GM21526 (cell line): ENCODE results near the gene ACHE.

Experiments used
- ATAC-seq: cut with Tn5 transposase; IDR thresholded peaks from one replicate; pipeline ENCODE4 v1.9.1; 2021; ENCODE audit warnings: moderate library complexity; ENCODE audit not compliant: unreplicated experiment, low FRiP score

Gene ACHE

DNA sequence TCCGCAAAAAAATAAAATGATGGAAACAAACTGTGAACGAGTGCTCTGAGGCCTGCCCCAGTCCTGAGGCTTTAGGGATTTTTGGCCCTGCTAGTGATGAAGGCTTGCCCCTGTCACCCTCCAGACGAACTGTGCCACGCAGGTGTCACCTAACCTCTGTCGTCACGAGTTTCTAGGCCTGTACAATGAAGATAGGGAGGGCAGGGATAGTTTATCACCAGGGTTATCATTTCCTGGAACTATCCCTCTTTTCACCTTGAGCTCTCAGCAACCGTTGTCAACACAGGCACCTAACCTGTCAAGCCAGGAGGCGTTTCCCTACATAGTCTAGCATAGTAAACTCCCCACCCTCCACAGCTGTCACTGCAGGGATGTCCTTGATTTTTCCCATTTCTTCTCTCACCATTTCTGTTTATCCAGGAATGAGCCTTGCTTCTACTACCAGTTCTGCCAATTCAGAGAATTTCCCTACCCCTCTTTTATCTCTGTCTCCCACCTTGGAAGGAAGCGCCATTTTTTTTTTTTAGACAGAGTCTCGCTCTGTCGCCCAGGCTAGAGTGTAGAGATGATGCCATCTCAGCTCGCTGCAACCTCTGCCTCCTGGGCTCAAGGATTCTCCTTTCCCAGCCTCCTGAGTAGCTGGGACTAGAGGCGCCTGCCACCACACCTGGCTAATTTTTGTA is 2.2 kb upstream of the ACHE start:
- no peak for ATAC-seq

DNA sequence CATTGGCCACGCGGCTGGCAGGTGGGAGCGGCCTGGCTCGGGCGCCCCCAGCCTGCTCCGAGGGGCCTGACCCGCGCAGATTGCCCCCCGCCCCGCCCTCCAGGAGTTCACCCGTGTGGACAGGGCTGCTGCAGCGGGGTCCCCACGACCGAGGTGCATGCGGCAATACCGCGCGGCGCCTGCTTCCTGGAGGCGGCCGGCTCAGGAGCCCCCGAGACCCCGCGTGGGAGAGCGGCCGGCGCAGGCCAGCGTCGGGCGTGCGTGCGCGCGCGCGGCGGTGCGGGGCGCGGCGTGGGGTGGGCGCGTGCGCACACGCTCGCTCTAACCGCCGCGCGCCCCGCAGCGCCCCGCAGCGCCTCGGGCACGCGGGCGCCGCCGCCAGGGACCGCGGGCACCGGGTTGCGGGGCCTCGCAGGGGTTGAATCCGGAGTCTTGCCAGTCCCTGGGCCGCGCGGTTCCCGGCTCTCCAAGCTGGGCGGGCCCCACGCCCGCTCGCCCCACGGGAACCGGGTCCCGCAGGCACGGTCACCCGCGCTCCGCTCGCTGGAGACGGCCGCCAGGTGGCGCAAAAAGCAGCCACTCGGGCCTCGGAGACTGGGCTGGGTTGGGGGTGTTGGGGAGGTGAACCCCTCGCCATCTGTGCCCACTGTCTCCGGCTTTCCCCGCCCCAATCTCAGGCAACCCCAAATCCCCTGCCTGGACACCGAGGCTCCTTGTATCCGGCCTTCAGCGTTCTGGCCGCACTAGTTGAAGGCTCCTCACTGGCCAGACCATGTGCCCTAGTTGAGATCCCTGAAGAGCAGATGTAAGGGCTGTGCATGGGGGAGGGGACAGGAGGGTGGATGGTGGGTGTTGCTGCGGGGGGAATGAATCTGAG is 1.3 kb upstream of the ACHE start:
- no peak for ATAC-seq

DNA sequence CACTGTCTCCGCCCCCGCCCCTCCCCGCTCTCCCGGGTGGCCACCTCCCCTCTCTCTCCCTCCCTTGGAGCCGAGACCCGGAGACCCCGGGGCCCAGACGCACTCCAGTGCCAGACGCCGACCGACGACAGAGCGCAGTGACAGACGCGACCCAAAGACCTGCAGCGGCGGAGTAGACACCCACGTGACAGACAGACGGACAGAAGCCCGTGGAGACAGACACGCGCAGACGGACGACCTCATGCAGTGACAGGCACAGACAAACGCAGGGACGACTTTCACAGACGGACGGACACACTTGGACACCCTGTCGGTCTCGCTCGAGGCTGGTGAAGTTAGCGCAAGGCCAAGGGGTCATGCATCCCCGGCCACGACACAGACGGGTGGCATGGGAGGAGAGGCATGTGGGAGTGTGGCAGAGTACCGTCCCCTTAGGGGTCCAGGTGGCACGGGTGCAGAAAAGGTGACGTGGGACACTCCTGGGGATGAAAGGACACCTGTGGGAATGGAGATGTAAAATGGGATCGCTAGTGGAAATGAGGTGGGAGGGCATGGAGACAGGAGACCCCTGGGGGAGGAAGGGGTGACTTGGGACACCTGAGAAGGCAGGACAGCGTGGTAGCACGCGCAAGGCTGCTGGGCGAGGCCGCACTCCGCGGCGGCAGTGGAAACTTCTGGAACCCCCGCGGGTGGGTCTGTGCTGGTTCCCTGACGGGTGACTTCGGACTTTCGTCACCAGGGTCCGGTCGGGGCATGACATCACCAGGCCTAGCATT is 456 bp upstream of the ACHE start:
- ATAC-seq, result no peak

DNA sequence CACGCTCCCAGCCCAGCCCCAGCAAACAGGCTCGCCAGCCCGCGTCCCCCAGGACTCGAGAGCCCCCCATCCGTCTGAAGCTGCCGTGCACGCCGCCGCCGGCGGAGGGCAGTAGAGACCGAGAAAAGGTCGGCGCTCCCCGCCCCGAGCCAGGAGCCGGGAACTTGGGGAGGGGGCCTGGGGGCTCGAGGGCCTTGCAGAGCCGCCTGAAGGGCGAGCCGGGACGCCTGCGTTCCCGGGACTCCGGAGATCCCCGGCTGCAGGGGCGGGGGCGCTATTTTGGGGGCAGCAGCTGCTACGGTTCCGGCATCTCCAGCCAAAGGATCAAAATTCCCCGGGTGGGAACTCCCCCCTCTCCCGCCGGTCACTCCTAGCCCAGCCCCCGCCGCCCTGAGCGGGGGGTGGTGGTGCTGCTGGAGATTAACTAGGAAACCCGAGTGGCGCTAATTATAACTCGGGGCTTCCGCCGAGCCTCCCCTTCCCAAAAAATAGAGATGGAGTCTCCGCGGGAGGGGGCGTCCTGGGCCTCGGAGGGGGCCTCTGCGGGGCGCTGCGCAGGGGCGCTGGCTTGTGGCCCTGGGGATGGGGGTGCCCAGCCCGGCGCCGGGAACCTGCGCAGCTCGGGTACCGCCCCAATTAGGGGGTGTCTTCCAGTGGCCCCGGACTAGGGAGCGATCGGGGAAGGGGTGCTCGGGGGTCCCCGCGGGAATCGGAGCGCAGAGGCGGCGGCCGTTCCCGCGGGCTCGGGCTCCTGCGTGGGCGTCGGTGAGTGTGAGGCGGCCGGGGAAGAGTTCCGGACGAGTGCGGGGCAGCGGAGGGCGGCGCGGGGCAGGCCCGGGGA is 608 bp downstream of the ACHE start:
- no peak for ATAC-seq

DNA sequence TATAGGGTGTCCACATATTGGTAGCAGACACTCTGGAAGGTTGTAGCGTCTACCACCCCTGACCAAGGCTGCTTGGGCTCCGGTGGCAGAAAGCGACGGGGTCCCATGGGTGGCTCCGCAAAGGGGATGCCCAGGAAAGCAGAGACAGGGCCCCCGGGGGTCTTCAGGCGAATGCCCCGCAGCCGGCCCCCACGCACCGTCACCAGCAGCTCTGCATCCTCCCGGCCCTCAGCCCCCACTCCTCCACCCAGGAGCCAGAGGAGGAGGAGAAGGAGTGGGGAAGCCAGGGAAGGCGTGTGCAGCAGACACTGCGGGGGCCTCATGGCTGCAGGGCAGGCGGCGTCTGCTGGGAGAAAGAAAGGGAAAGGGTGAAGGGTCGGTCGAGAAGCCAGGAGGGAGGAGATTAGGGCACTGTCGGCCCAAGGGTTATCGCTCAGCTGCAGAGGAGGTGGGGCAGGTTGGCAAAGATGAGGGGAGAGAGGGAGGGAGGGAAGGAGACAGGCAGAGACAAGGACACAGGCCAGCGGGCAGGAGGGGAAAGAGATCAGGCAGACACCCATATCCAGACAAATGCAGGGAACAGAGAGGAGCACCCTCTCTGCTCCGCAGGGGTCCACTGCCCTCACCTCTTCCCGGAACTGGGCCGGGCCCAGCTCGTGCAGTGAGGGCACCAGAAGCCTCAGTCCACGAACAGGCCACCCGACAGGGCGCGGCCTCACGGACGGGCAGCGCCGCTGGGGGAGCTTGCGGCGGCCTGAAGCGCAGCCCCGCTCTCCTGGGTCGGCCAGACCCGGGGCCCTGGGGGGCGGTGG is 1.6 kb downstream of the ACHE start:
- no peak for ATAC-seq

DNA sequence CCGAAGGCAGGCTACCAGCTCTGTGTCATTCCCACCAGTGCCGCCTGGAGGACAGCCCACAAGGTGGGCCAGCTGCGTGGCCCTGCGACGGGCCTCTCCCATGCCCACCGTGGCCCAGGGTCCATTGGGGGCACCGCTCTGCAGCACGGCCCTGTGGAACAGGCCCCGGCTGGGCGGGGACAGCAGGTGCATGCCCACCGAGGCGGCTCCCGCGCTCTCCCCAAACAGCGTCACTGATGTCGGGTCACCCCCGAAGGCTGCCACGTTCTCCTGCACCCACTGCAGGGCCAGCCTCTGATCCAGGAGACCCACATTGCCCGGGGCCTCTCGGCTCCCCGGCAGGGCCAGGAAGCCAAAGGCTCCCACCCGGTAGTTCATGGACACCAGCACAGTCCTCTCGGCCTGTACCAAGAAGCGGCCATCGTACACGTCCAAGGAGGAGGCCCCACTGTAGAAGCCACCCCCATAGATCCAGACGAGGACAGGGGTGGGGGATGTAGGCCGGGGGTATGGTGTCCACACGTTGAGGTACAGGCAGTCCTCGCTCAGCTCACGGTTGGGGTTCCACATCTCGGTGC is 2.3 kb downstream of the ACHE start:
- no peak for ATAC-seq

DNA sequence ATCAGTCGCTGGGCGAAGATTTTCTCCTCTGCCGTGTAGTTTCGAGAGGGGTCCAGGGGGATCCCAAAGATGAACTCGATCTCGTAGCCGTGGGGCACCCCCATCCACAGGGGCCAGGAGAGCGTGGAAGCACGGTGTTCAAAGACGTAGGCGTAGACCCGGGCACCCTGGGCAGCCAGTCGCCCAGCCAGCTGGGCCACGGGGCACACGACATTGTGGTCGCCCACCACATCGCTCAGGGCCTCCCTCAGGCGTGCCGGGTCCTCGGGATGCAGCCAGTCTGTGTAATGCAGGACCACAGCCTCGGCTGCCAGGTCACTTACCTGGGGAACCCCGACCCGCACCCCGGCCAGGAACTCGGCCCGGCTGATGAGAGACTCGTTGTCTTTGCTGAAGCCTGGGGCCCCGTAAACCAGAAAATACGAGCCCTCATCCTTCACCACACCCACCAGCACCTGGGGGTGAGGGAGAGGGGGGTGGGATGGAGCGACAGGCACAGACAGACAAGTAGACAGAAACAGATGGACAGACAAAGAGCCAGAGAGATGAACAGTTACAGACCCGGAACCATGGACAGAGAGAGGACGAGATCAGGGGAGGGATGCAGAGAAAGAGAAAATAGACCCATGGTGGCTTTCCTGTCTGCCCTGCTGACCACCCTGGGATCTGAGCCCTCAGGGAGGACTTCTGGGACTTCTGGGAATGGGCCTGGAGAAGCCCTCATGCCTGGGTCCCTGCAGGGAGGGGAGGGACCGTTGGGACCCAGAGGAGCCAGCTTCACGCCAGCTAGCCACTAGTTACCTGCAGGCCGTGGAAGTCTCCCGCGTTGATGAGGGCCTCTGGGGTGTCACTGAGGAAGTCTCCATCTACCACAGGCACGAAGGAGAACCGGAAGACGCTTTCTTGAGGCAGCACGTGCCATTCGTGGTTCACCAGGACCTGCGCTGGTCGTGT is 3.0 kb downstream of the ACHE start:
- ATAC-seq, result no peak

DNA sequence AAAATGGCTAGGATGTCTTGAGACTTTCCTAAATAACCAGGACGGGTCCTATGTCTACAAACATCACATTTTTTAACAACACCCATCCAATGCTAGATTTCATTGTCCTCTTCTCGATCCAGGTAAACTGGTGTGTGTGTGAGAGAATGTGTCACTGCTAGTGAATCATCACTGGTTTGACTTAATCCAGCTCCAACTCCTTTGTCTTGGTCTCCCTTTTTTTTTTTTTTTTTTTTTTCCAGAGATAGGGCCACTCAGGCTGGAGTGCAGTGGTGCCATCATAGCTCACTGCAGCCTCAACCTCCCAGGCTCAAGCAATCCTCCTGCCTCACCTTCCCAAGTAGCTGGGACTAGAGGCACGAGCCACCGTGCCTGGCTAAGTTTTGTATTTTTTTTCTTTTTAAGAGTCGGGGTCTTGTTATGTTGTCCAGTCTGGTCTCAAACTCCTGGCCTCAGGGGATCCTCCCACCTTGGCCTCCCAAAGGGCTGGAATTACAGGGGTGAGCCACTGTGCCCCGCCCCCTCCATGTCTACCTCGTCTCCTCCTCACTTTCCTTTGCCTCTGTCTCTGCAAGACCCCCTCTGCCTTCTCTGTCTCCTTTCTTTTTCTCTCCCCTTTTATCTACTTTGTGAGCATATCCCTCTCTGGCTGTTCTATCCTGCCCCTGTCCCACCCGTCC is 4.0 kb downstream of the ACHE start:
- ATAC-seq, result no peak

DNA sequence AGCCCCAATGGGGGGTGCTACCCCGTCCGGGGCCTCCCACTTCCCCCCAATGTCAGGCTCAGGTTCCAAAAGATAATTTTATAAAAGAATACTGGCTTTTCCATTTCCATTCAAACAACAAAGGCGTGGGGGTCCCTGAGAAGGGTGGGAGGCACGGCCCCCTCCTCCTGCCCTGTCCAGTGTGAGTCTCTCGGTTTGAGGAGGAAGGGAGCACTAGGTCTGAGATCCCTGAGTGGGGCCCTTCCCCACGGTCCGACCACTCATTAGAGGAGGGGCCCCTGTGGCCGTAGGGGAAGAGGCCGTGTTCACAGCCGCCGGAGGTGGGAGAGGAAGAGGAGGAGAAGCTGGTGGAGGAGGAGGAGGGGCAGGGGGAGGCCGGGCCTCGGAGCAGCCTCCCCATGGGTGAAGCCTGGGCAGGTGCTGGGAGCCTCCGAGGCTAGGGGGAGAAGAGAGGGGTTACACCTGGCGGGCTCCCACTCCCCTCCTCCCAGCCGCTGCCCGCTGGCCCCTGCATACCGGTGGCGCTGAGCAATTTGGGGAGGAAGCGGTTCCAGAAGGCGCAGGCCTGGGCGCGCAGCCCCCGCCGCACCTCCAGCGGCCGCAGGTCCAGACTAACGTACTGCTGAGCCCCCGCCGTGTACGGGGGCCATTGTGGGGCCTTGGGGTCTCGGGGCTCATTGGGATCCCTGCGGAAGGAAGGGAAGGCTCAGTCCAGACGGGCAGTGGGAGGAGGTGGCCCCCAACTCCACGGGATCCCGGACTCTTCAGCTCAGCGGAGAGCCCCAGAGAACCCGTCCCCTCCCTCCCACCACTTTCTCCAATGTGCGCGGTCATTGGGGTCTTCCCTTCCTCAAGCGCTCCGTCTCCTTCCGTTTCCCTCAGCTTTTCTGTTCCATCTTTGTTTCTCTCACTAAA is 4.8 kb downstream of the ACHE start:
- ATAC-seq, result no peak

DNA sequence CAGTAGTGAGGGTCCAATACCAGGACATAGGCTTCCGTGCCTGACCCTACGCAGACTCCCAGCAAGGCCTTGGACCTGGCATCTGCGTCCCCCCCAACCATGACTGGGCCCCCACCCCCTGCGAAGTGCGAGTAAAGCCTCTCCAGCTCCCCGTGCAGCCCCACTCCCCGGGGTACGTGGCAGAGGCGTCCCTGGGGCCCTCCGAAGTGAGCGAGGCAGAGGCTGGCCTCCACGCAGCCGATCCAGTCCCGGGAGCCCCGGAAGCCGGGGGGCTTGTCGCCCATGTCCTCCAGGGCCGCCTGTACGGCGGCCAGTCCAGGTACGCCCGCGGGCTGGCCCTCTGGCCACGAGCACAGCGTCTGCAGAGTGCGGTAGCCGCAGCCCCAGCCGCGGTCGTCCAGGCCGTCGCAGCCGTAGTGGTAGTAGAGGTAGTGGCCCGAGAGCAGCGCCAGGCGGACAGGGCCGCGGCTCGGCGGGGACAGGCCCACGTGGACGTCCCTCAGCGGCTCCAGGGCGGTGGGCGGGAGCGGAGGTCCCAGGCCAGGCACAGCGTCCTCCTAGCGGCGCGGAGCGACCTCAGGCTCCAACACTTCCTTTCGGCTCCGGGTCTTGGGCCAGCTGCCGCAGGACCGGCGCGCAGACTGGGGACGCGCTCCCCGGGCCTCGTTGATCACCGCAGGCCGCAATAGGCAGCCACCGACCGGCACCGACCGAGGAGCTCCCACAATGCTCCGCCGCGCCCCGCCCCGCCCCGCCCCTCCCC is 6.5 kb downstream of the ACHE start, which contains the start of gene UFSP1:
TSS of gene UFSP1 (minus strand) at position 728 of the 763 bp plus-strand sequence. CDS start at position 284, 444 bp downstream.
- ATAC-seq, result peak; percentile 22

DNA sequence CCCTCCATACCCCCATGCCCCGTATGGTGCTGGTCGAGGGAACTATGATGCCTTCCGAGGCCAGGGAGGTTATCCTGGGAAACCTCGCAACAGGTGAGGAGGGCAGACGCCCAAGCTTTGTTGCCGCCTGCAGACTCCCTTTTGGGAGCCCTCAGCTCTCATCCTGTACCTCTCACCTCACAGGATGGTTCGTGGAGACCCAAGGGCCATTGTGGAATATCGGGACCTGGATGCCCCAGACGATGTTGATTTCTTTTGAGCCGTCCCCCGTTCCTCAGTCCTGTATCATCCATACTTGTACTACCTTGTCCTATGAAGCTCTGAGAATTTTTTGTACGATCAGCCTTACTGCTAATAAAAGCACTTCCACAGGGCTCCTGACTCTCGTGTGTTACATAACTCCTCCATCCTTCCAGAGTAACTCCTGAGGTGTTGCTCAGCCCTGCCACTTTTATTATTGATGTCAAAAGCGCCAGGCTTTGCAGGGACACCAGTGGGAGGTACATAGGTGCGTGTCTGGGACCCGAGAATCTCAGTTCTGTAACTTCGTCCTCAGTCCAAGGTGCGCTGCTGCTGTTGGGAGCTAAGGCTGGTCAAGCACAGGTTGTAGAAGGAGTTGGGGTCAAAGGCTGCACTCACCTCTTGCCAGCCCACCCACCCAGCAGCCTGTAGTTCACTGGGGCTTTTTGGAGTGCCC is 7.2 kb downstream of the ACHE start:
- no peak for ATAC-seq

DNA sequence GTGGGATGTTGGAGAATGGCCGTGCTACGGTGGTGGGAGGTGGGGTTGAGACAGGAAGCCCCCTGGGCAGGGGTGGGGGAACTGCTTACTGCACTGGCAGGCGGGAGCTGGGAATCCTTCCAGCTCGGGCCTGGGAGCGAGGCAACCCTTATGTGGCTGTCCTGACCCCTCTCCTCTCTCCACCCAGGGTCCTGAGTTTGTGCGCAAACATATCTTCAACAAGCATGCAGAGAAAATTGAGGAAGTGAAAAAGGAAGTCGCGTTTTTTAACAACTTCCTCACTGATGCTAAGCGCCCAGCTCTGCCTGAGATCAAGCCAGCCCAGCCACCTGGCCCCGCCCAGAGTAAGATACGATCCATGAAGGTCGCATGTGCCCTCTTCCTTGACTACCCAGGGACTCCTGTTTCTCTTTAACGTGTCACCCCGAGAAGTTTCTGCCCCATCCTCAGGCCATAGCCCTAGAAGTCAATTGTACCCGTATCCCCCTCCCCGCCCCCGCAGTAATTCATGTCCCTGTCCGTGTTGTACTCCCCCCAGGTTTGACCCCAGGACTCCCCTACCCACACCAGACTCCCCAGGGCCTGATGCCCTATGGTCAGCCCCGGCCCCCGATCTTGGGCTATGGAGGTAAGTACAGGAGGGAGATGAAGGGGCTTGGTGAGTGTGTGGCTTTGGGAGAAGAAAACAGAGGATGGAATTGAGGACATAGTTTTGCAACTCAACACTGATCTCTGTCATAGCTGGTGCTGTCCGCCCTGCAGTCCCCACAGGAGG is 8.0 kb downstream of the ACHE start:
- ATAC-seq, result peak; percentile 36

DNA sequence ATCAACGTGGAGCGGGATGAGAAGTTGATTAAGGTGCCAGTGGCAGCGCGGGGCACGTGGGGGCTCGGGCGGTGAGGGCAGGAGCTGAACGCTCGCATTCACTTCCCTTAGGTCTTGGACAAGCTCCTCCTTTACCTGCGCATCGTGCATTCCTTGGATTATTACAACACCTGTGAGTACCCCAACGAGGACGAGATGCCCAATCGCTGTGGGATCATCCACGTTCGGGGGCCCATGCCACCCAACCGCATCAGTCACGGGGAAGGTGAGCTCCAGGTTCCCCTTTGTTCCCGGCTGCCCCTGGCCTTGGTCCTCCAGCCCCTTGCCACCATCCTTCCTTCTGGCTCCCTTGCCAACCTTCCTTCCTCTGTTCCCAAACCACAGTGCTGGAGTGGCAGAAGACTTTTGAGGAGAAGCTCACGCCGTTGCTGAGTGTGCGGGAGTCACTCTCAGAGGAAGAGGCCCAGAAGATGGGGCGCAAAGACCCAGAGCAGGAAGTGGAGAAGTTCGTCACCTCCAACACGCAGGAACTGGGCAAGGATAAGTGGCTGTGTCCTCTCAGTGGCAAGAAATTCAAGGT is 8.7 kb downstream of the ACHE start:
- no peak for ATAC-seq
